Stimulated activated CD4-positive, alpha-beta T cell treated with anti-CD3 and anti-CD28 coated beads, Interleukin-2, amount 100 ng/mL, for 48 hours (primary cell): ENCODE results near the gene ERG.

ENCODE experiments used
- DNase-seq, 2 donors: peaks; one replicate each; pipeline ENCODE4 v3.0.0-alpha.2; 2020

The ERG gene

DNA sequence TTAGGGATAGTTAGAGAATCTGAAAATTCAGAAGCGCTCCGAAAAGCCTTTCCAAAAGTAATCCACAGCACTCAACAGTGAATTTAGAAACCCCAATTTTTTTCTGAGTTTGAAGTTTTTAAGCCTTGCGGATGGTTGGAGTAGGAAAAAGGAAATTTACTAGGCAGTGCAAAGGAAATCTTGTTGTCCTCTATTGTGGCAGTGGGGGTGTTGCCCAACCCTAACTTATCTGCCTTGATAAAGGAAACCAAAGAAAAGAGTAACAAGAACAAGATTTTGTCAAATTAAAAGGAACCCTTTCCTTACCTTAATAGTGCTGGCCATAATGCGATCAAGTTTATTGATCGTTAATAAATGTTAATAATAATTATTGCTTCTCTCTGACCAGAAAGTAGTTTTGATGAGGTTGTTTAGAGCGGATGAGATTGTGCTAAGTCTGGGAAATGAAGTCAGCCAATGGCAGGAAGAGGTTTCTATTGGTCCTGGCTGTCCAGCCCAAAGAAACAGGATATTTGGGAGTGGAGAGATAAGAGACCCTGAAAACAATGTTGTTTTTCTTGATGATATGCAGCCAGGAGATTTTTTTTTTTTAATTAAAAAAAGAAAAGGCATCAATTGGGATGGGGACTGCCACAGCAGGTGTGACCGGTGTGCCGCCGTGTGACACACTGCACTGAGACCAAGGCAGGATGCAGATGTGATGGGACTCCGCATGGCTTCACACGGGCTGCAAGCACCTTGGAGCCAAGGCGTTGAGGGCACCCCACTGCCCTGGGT, at the start of gene ERG:
TSS of gene ERG (minus strand) at position 421 of the 777 bp plus-strand sequence. CDS start at position 324, 97 bp downstream.
- no peak for DNase-seq

DNA sequence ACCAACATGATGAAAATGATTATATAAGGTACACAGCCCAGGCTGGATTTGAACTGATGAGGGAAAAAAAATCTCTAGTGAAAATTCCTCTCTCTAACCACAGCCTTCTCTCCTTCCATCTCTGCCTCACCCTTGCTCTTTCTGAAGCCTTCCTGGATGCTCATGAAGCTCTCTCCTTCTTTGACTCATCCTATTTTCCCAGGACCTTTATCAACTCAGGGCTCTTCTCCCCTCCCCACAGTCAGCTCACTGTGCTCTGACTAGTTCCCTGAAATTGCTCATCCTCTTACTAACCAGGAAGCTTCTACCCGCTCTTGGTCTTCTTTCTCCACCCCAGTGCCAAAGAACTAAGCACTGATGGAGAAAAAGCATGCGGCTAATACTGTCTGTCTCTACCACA, 46.4 kb upstream of the ERG start:
- no peak for DNase-seq

GRCh38 chr21:38542263-38542662, 44.0 kb upstream of the ERG start:
- DNase-seq, result no peak

GRCh38 chr21:38538353-38538752, 40.1 kb upstream of the ERG start:
- no peak for DNase-seq

GRCh38 chr21:38534591-38534990, 36.3 kb upstream of the ERG start:
- no peak for DNase-seq

GRCh38 chr21:38533887-38534286, 35.6 kb upstream of the ERG start:
- no peak for DNase-seq

DNA sequence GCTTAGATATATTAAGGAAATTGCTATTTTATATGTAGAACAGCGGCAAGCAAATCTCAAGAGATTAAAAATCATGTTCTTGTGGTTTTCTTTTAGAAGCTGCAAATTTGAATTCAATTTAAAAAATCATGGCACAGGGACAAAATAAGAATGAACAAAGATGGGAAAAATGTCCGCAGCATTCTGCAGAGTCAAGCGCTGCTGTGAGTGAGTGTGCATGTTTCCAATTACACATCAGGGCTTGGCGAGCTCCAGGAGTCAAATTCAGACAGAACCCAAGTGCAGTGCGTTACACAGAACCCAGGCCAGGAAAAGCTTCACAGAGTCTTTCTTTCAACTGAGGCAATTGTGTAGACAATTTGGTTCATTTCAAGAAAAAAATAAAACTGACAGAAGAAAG, 33.3 kb upstream of the ERG start:
- no peak for DNase-seq

DNA sequence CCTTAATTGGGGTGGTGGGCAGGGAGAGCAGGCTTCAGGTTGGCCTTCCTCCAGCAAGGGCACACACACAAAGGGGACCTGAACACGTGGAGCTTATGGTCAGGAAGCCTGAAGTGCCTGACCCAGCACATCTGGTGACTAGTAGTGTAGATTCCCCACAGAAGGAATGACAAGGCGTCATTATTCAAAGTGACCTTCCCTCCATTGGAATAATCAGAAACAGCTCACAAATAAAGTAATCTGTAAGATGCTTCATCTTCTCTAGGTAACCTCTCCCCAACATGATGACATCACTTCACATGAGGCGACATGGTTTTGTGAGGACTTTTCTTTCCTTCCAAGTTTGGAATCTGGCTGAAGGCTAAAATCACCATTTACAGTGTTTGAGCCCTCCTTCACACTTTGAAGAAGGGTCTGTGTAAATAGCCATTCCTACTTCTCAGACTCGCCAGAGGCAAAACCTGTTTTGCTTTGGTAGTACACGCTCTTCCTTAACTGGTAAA, 32.8 kb upstream of the ERG start:
- DNase-seq, result no peak

GRCh38 chr21:38527737-38528136, 29.5 kb upstream of the ERG start:
- DNase-seq, result no peak

DNA sequence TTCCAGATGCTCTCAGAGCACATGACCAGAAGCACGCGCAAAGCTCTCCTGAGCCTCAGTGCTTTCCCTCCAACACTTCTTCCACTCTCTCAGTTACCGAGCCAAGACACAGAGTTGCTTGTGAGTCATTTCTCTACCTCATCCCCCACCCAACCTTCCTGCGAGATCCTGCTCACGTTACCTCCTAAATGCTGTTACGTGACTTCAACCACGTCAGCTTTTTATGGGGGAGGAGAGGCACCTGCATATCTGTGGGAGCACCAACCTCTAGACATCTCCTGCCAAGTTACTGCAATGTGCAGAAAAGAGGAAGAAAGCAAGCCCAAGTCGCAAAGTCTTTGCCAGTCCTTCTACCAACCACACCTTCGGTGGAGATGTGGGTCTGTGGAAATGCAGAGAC, 27.2 kb upstream of the ERG start:
- DNase-seq, result no peak

GRCh38 chr21:38524168-38525153, 26.2 kb upstream of the ERG start:
- DNase-seq, result no peak

- no peak for DNase-seq
Observed at GRCh38 chr21:38520511-38520910, 22.2 kb upstream of the ERG start.

- no peak for DNase-seq
Observed at GRCh38 chr21:38511662-38512243, 13.5 kb upstream of the ERG start.

GRCh38 chr21:38511198-38511597, 12.9 kb upstream of the ERG start:
- no peak for DNase-seq

DNA sequence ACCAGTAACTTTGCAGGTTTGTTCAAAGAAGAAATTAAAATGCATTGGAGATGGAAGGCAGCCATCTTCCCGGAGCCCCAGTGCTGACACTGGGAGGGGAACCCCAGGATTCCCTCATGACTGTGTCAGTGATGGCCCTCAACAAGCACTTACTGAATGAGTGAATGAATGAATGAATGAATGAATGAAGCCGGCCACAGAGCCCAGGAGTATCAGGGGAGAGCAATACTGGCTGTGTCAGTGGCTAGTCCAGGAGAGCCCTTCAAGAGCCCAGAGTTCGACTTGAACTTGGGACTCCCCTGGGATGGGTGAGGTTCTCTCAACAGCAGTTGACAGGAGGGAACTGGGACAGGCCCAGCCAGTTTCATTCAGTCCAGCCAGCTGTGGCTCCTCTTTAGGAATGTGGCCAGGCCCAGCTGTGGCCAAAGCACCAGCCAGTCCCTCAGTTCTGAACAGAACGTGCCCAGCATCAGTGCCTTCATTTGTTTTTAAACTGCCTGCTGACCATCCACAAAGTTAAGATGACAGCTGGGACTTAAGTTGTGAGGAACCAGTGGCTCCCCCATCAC, 9.2 kb upstream of the ERG start:
- DNase-seq, result no peak

GRCh38 chr21:38506661-38507281, 8.5 kb upstream of the ERG start:
- no peak for DNase-seq

GRCh38 chr21:38505654-38506523, 7.6 kb upstream of the ERG start:
- DNase-seq, result peak in 1 of 2 donors; percentile 11

DNA sequence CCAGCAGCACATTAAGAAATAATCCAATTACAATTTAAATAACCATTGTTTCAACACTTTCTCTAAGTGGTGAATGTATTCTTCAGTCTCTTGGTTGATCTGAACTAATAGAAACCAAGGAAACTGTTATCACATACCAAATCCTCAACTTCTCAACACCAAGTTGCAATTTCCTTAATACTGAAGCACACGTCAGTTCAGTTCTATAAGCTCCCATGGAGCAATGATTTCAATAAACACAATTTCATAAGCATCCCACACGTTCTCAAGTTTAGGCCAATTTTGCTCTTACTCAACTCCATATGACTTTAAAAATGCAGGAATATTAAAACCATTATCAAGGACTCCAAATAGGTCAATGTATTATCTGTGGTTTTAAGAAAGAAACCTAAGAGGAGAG, 5.8 kb upstream of the ERG start:
- DNase-seq, result no peak

- no peak for DNase-seq
Observed at GRCh38 chr21:38503583-38503982, 5.3 kb upstream of the ERG start.

GRCh38 chr21:38500073-38500472, 1.8 kb upstream of the ERG start:
- no peak for DNase-seq

DNA sequence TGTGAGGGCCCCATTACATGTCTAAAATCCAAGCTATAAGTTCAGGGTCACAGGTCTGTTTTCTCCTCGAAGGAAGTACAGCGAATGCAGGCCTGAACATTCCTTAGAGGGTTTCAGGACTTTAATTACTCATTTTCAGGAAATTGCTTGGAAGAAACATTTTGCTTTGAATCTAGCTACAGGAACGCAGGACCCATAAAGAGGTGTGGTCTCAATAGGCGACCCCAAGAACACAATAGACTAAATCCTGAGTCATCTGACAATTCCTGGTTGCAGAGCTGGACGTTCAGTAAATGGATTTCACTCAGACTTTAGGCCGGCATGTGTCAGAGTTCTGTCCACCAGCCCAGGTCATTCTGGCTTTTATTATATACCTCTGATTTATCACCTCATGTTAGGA, 1.0 kb upstream of the ERG start:
- DNase-seq, result no peak
